GM19372 (cell line): ENCODE results near the gene NELFB.

Experiments used
- ATAC-seq: cut with Tn5 transposase; IDR thresholded peaks from one replicate; pipeline ENCODE4 v1.9.1; 2021; ENCODE audit warnings: mild to moderate bottlenecking, low read depth, moderate library complexity; ENCODE audit not compliant: unreplicated experiment

Gene NELFB

DNA sequence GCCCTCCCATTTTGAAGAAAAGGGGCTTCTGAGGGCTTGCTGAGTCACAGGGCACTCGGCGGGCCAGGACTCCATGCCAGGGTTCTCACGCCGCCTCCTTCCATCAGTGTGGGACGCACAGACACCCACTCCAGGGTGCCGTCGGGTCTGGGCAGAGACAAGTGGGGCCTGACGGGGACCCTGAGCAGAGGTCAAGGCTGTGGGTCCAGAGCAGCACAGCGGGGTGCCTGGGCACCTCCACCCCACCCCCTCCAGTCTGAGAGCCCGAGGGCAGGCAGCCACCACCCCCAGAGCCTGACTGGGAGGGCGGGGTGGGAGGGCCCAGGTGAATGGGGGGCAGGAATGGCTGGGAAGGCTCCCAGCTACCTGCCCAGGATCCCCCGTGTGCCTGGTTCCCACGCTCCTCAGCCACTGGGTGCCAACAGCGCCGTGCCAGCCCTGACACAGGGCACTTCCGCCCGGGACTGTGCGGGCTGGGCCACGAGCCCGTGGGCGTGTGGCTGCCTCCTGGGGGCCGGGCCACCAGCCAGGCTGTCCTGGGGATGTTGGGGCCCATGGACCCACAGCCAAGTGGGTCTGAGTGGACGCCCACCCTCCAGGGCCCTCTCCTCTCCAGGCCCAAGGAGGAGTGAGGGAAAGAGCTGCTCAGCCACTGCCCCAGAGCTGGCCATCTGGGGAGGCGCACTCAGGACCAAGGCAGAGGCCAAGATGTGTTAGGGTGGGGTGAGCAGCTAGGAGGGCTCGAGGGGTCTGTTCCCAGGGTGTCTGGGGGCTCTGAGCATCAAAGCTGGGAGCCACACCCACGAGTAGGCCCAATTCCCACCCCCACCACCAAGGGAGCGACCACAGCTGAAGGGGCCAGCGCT, 57.1 kb downstream of the NELFB start:
- ATAC-seq, result no peak

GRCh38 chr9:137312852-137313325, 57.8 kb downstream of the NELFB start:
- no peak for ATAC-seq

DNA sequence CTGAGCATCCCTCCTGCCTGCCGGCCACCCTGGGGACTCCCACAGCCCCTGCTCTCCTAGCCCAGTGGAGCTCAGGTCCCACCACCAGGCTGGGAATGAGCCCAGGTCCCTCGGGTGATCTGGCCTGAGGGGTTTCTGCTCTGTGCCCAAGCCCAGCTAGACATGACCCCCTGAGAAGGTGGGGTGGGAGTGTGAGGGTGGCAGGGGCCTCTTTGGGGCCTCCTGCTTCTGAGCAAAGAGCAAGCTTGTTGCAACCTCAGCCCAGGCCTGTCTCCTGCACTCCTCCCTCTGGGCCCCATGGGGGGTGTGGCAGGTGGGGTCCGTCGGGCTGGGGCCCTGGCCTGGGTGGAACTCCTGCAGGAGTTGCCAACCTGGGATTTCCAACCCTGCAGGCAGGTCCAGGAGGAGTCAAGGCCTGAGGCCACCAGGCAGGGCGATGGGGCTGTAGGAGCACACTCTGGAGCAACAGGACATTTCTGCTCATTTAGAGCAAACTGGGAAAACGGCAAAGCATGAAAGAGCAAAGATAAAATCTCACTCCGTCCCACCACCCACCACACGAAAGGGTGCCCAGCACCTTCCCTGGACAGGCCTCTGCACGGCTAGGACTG, 58.3 kb downstream of the NELFB start:
- no peak for ATAC-seq

GRCh38 chr9:137313956-137314560, 58.9 kb downstream of the NELFB start:
- no peak for ATAC-seq

DNA sequence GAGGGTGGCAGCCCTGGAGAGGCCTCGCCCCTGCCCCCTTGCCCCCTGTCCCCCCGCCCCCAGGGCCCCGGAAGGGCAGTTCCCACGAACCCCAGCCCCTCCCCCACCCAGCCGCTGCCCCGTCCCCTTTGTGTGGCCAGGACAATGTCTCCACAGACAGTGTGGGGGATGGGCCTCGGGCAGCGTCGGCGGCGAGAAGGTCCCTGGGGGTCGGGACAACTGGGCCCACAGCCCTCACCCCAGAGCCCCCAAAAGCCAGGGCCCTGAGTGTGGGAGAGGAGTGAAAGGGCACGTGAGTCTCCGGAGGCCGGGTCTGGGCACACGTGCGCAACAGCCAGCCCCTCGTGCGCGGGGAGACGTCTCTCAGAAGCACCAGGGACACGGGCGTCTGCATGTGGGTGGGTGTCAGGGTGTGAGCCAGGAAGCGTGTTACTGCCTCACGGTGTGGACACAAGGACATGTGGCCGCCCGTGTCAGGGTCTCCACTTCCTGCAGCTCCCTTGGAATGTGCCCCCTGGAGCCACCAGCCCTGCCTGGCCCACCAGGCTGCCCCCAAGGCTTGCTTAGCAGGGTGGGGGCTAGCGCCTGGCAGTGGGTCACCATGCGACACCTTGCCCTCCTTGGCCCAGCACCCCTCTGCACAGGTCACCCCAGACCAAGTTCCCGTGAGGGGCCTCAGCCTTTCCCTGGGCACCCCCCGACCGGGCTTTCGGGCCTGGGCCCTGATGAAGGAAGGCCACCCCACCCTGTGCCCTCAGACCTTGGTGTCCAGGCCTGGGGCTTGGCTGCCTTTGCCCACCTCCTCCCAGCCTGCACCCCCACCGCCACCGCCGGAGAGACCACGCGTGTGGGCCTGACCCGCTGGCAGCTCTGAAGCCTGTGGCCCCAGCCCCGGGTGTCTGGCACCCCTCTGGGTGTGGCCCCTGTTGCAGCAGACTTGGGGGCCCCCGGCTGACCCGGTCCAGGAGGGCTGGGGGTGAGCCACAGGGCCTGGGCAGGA, 59.7 kb downstream of the NELFB start:
- no peak for ATAC-seq

DNA sequence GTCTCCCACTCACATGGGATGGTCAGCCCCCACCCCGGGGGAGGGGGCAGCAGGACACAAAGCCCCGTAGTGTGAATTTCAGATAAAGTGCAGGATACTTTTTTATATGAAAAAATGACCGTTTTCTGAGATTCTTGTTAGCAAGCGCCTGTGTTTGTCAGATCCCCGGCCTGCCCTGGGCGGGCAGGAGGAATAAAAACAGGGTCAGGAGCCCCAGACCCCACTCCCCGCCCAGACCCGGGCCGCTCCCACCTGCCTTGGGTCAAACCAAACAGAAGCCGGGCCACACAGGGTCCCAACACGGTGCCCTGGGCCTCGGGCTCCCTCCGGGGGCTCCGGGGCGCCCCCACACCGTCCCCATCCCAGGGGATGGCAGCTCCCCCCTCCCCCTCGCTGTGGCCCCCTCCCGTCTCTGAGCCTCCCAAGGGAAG, 60.5 kb downstream of the NELFB start:
- no peak for ATAC-seq

GRCh38 chr9:137316012-137316981, 61.2 kb downstream of the NELFB start:
- no peak for ATAC-seq

GRCh38 chr9:137317021-137317717, 62.0 kb downstream of the NELFB start:
- ATAC-seq, result no peak

GRCh38 chr9:137317718-137318511, 62.8 kb downstream of the NELFB start:
- no peak for ATAC-seq

DNA sequence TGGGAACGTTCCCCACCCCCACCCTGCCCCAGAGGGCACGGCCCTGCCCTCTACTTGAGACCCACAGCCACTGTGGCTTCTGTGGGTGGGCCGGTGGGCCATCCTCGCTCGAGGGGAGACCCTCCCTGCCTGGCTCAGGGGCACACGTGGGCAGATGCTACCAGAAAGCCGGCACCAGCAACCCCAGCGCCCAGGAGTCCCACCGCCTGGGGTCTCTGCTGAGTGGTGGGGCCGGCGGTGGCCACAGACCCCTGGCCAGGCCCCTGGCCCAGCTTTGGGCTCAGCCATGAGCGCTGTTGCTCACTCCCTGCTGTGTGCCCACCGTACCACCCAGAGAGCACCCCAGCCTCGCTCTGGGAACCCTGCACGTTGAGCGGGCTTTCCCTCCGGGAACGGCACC, 63.5 kb downstream of the NELFB start:
- ATAC-seq, result no peak

- ATAC-seq, result no peak
These were observed 64.0 kb downstream of the NELFB start for GRCh38 chr9:137319011-137319738.

GRCh38 chr9:137319739-137320551, 64.8 kb downstream of the NELFB start:
- no peak for ATAC-seq

DNA sequence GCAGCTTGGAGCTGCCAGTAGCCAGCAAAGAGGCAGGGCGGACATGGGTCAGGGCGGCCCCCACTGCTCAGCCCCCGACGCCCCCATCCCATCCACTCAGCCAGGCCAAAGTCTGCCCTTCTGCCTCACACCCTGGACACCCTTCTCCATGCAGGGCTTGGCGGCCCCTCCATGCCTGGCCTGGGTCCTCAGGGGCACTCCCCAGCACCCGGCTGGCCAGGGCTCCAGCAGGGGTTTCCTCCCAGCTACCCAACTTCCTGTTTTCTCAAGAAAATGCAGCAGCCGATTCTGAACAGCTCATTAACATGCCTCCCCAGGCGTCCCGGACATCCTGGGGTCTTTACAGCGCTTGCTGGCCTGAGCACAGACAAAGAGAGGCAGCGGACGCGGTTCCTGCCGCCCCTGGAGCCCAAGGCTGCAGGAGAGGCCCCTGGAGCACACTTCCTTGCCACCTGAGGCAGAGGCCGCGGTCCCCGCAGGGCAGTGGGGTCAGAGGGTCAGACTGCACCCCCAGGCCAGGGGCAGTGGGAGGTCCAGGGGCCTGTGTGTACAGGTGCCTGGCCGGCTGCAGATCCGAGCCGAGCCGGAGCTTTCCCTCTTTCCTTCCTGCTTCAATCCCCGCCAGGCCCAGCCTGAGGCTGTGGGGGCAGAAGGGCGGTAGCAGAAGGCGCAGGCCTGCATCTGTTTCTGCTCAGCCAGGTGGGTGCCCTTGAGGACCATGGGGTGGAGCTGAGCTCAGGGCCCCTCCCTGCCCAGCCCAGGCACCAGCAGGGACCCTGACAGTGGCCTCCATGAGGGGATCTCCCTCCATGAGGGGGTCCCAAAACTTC, 65.6 kb downstream of the NELFB start:
- ATAC-seq, result no peak

- ATAC-seq, result no peak
These were observed 66.7 kb downstream of the NELFB start for GRCh38 chr9:137321726-137322361.
